DMS53 treated with DMSO at 0.1 percent for 48 hours (cell line): ENCODE results near the gene CHSY3.

Experiments used
- DNase-seq: peaks from one replicate; lab custom pipeline; 2025; ENCODE audit not compliant: unreplicated experiment; lab: John Stamatoyannopoulos, UW

The CHSY3 gene

GRCh38 chr5:129904102-129904666 lies at the start of gene CHSY3:
CHSY3 (plus strand) TSS chr5:129904465.
- DNase-seq: peak; percentile 72

- no peak for DNase-seq
Observed at GRCh38 chr5:129856325-129856724, 47.9 kb upstream of the CHSY3 start.

- DNase-seq: no peak
Observed at GRCh38 chr5:129857116-129857515, 47.1 kb upstream of the CHSY3 start.

GRCh38 chr5:129858131-129858675 lies 46.1 kb upstream of the CHSY3 start:
- no peak for DNase-seq

GRCh38 chr5:129884322-129884721 lies 19.9 kb upstream of the CHSY3 start:
- DNase-seq: no peak

GRCh38 chr5:129899454-129899853 lies 4.8 kb upstream of the CHSY3 start:
- DNase-seq: peak; percentile 11

GRCh38 chr5:129902816-129903215 lies 1.4 kb upstream of the CHSY3 start:
- no peak for DNase-seq

- DNase-seq: peak; percentile 33
Observed at GRCh38 chr5:129903466-129904101, 681 bp upstream of the CHSY3 start.

GRCh38 chr5:129904667-129905472 lies 605 bp downstream of the CHSY3 start:
- DNase-seq: no peak

GRCh38 chr5:129905473-129906176 lies 1.4 kb downstream of the CHSY3 start:
- peak; percentile 27 for DNase-seq

- DNase-seq: no peak
Observed at GRCh38 chr5:129906177-129906887, 2.1 kb downstream of the CHSY3 start.

- no peak for DNase-seq
Observed at GRCh38 chr5:129909225-129909624, 5.0 kb downstream of the CHSY3 start.

GRCh38 chr5:129912601-129913255 lies 8.5 kb downstream of the CHSY3 start:
- DNase-seq: no peak

GRCh38 chr5:129915415-129915814 lies 11.2 kb downstream of the CHSY3 start:
- no peak for DNase-seq

GRCh38 chr5:129917224-129917623 lies 13.0 kb downstream of the CHSY3 start:
- DNase-seq: no peak

- DNase-seq: no peak
Observed at GRCh38 chr5:129921204-129921603, 16.9 kb downstream of the CHSY3 start.

- DNase-seq: no peak
Observed at GRCh38 chr5:129930221-129930620, 26.0 kb downstream of the CHSY3 start.

GRCh38 chr5:129935626-129936025 lies 31.4 kb downstream of the CHSY3 start:
- DNase-seq: peak; percentile 3

- no peak for DNase-seq
Observed at GRCh38 chr5:129938077-129938476, 33.8 kb downstream of the CHSY3 start.

GRCh38 chr5:129943936-129944335 lies 39.7 kb downstream of the CHSY3 start:
- DNase-seq: no peak
